HG03066 (cell line): ENCODE results near the gene KIF23.

ENCODE experiments used
- ATAC-seq: cut with Tn5 transposase; IDR thresholded peaks from one replicate; pipeline ENCODE4 v1.9.1; 2021; ENCODE audit warnings: low read depth; ENCODE audit not compliant: unreplicated experiment

The KIF23 gene

DNA sequence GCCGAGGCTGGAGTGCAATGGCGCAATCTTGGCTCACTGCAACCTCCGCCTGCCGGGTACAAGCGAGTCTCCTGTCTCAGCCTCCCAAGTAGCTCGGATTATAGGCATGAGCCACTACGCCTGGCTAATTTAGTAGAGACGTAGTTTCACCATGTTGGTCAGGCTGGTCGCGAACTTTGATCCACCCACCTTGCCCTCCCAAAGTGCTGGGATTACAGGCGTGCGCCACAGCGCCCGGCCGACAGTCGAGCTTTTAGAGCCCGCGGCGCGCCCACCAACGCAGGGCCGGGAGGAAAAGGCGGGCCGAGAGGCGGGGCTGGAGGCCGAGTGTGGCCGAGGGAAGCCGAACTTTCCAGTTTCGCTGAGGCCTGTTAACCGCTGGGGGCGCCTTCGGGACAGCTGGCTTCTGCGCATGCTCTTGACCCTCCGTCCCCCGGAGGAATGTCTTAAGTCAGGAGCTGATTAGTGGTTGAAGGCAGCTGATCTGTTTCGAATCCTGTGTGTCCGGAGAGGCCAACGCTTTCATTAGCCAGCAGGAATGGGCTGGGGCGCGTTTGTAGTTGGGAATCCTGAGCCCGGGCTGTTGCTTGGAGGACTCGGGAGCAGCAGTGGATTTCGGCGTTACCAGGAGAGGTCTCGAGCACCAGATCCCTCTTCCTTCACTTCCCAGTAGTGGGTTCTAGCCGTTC, 48.5 kb downstream of the KIF23 start:
- ATAC-seq: peak; percentile 88

GRCh38 chr15:69463182-69463756, 49.1 kb downstream of the KIF23 start:
- ATAC-seq: no peak

DNA sequence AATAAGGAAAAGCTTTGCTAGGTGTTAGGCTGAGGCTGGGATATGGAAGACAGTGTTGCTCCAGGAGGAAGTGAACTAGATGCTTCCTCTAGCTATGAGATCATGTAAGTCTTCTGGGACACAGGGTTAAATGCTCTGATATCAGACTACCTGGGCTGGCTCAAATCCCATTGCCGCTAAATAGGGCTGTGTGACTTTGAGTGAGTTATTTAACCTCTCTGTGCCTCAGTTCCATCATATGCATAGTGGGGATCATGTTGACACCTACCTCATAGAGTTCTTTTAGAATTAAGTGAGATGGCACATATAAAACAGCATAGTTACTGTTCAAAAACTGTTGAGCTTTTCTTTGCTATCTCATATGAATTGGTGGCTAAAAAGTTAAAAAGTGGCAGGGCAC, 51.1 kb downstream of the KIF23 start:
- ATAC-seq: no peak

GRCh38 chr15:69466733-69467132, 52.6 kb downstream of the KIF23 start:
- no peak for ATAC-seq

DNA sequence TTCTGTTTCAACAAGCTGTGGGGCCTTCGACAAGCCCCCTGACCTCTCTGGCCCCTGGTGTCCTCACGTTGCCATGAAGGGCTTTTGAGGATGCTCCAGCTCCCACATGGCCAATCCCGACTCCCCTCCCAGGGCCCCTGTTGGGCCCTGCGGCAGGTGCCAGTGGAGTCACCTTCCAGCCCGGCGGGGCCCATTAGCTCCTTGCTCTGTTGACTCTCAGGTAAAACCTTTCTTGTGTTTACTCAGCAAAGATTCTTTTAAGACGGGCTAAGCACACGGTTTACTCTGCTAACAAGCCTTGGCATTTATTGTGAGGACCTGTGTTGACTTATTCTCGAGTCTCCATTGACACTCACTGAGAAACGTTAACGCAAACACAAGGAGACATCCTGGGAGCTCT, 53.5 kb downstream of the KIF23 start:
- ATAC-seq: no peak

GRCh38 chr15:69468241-69469121, 54.3 kb downstream of the KIF23 start:
- no peak for ATAC-seq

DNA sequence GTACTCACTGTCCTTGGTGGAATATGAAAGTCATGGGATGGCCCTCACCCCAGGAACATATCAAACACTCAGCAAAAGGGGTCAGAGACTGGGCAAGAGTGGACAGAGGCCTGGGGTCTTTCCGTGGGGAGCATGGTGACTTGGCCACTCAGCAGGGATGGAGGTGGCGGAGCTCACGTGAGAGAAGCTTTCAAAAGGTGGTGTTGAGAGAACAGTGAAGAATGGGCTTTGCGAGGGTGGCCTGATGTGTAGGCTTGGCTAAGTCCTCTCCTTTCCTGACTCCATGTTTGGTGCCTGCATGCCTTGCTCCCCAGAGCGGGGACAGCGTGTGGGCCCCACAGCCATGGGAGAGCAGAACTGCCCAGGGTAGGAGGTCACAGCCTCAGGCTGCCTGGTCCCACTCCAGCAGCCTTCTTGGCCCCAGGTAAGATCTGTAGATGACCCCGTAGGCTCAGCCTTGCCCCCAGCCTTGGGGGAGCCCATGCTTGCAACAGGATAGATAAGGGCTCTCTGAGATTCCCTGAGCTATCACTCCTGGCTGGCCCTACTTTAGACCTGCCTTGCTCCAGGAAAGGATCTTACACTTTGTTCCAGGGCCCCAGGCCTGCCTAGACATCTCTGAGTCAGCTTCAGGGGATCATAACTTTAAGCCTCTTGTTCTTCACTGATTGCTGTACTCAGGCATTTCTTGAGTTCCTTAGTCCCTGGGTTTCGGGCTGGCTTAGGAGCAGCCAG, 55.5 kb downstream of the KIF23 start:
- ATAC-seq: no peak

DNA sequence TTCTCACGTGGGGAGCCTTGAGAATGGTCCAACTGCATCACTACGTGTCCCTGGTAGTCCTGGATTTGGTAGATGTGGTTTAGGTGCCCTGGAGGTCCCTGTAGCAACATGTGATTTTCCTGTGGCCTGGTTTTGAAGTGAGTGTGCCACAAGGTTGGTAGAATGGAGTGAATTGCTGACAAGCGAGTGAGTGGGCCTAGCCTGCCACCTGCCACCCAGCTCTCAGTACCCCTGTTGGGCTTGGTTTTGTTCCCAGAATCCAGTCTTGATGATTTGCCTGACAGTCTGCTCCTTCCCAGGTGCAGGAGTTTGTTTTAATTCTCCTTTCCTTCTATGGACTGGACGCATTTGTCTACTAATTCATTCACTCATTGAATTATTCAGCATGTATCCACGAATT, 57.9 kb downstream of the KIF23 start:
- ATAC-seq: no peak

DNA sequence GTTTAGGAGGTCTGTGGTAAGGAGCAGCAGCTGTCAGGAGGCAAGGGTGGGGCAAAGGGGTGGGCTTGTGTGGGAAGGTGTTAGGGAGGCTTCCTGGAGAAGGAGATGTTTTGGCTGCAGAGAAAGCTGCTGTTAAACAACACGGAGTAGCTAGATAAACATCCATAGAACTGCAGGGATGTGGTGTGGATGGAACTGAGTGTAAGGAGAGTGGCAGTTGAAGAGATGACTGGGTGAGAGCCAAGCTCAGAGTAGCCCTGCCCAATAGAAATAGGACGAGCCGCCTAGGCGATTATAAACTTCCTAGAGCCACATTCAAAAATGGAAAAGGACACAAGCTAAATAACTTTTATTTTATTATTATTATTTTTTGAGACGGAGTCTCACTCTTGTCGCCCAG, 58.4 kb downstream of the KIF23 start:
- no peak for ATAC-seq

GRCh38 chr15:69474291-69474690, 60.1 kb downstream of the KIF23 start:
- no peak for ATAC-seq

DNA sequence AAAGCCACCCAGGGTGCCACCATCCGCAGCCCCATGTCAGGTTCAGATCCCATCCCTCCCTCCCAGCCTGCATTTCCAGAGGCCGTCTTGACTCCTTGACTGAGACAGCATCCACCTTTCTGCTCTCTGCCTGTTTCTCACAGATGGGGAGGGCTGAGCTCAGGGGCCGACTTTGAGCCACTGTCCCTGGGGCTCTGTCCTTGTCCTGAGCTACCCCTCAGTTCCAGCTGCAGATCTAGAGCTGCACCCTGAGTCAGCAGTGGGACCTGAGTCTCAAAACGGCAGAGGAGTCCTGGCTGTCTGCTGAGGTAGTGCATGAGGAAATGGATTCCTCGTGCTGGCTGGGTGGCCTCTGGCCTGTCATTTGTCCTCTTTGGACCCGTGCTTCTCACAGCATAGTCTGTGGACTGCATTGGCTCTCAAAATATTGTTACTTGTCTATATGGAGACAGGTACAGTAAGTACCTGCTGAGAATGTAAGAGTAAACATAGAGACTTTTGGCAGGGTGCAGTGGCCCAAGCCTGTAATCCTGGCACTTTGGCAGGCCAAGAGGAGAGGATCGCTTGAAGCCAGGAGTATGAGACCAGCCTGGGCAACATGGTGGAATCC, 60.8 kb downstream of the KIF23 start:
- ATAC-seq: no peak

- no peak for ATAC-seq
Observed at GRCh38 chr15:69475769-69476358, 61.7 kb downstream of the KIF23 start.

DNA sequence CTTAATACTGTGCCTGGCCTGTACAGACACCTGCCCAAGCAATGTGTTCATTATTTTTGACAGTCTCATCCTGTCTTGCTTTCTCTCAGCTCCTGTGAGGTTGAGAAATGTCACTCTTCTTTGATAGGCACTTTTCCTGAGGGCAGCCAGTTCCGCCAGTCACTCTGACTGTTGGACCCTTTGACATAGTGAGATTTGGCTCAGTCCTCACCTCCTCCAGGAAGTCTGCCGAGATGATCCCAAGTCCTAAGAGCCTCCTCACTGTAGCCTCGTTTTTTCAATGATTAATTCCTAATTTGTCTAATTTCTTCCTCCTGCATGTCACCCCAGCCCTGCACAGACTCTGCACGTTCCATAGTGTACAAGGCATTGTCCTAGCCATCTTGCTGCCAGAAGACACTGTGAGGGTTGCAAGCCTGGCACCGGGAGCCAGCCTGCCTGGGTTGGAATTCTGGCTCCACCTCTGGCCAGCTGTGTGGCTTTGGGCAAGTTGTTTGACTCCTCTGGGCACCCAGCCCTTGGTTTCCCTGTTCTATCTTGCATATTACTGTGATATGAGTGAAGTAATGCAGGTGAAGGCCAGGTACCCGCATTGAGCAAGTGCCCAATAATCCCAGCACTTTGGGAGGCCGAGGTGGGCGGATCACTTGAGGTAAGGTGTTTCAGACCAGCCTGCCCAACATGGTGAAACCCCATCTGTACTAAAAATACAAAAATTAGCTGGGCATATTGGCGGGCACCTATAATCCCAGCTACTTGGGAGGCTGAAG, 62.7 kb downstream of the KIF23 start:
- ATAC-seq: no peak

DNA sequence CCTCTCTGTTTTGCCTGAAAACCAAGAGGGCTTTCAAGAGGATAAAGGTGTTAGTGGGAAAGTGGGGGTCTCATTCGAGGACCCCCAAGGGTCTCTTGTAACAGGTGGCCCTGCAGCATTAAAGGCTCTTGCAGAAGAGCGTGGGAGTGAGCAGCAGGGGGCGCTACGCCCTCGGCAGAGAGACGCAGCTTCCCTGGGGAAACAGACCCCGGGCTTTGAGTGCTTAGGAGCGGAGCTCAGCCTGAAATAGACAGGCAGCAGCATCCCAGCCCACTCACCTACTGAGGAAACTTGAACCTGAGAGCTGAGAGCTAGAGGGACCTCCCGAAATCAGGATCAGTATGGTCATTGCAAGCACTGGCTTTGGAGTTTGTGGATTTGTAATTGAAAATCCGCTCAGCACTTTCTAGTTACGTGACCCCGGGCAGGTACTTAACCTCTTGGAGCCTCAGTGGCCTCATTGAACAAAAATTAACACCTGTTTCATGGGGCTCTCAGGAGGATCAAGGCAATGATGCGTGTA, 64.2 kb downstream of the KIF23 start:
- no peak for ATAC-seq

DNA sequence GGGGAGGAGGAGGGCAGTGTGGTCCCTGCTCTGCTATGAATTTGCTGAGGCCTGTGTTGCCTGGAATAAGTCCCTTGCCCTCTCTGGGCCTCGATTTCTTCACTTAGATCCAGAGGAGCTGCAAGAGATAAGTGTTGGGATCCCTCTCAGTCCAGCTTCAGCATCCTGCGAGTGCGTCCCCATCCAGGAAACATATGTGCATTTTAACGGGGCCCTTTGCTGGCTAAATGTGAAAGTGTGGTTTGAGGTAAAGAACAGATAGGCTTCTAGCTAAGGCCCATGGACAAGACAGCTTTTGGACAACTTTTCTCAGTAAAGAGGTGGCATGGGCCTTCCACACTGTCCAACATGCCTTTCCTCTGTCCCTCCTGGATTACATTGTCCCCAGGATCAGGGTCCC, 64.9 kb downstream of the KIF23 start:
- ATAC-seq: no peak

DNA sequence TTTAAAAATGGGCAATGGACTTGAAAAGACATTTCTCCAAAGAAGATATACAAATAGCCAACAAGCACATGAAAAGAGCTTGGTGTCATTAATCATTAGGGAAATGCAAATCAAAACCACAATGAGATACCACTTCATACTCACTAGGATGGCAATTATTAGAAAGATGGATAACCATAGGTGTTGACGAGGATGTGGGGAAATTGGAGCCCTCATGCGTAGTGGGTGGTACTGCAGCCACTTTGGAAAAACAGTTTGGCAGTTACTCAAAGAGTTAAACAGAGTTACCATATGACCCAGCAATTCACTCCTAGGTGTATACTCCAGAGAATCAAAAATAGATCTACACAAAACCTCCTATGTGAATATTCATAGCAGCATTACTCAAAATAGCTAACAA, 65.8 kb downstream of the KIF23 start:
- ATAC-seq: no peak

DNA sequence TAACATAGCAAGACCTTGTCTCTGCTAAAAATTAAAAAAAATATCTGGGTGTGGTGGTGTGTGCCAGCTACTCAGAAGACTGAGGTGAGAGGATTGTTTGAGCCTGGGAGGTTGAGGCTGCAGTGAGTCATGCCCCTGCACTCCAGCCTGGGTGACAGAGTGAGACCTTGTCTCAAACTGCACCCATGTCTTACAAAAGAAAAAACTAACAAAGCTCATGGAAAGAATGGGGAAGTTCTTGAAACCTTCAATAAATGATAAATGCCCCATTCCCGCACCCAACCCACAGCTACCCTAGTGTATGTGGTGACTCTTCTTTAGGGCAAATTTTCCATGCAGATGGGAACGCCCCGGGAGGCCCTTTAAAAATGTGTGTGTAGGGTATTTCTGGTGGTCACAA, 66.8 kb downstream of the KIF23 start:
- ATAC-seq: no peak

- ATAC-seq: no peak
Observed at GRCh38 chr15:69482686-69483256, 68.6 kb downstream of the KIF23 start.

GRCh38 chr15:69484837-69485236, 70.7 kb downstream of the KIF23 start:
- no peak for ATAC-seq
